HEK293T (cell line): Measurements from ENCODE around the gene CXCL1.

Experiments
- CTCF ChIA-PET: fragments of 350-600 bp; formaldehyde crosslinking; extraction: SDS; loops from one replicate; lab custom pipeline; 2021; ENCODE audit warnings: antibody characterized with exemption, inconsistent platforms; lab: Yijun Ruan, JAX
- POLR2A ChIA-PET: fragments of 350-600 bp; formaldehyde crosslinking; extraction: SDS; loops from one replicate; lab custom pipeline; 2020; ENCODE audit warnings: antibody characterized with exemption, inconsistent platforms; lab: Yijun Ruan, JAX
- DNase-seq: peaks from one replicate; pipeline ENCODE4 v3.0.0; 2012; ENCODE audit warnings: mixed read lengths; ENCODE audit errors: extremely low spot score
- ARNT ChIP-seq: fragments of 450-650 bp; IDR thresholded peaks from 2 replicates; pipeline ENCODE4 v1.6.1; 2017; ENCODE audit warnings: mild to moderate bottlenecking
- BHLHE40 ChIP-seq: fragments of 450-650 bp; IDR thresholded peaks from 2 replicates; pipeline ENCODE4 v1.6.1; 2016; ENCODE audit warnings: mild to moderate bottlenecking, moderate library complexity, borderline replicate concordance
- CTBP1 ChIP-seq: fragments of 450-650 bp; IDR thresholded peaks from 2 replicates; pipeline ENCODE4 v1.6.1; 2016; ENCODE audit warnings: borderline replicate concordance
- ELF4 ChIP-seq: fragments of 450-650 bp; IDR thresholded peaks from 2 replicates; pipeline ENCODE4 v1.6.1; 2017; ENCODE audit warnings: antibody characterized with exemption
- FOXA1 ChIP-seq: fragments of 450-650 bp; IDR thresholded peaks from 2 replicates; pipeline ENCODE4 v1.6.1; 2016; ENCODE audit warnings: mild to moderate bottlenecking
- FOXK2 ChIP-seq: fragments of 450-650 bp; IDR thresholded peaks from 2 replicates; pipeline ENCODE4 v1.6.1; 2016; ENCODE audit warnings: mild to moderate bottlenecking
- FOXM1 ChIP-seq: fragments of 450-650 bp; IDR thresholded peaks from 2 replicates; pipeline ENCODE4 v1.6.1; 2017; ENCODE audit warnings: mild to moderate bottlenecking, borderline replicate concordance
- HDGF ChIP-seq: fragments of 450-650 bp; IDR thresholded peaks from 2 replicates; pipeline ENCODE4 v1.6.1; 2017; ENCODE audit warnings: antibody characterized with exemption, borderline replicate concordance
- L3MBTL2 ChIP-seq: fragments of 450-650 bp; conservative IDR thresholded peaks from 2 replicates; pipeline ENCODE4 v1.6.1; 2016; ENCODE audit warnings: mild to moderate bottlenecking
- LEF1 ChIP-seq: fragments of 450-650 bp; IDR thresholded peaks from 2 replicates; pipeline ENCODE4 v1.6.1; 2017; ENCODE audit warnings: mild to moderate bottlenecking, borderline replicate concordance
- NFRKB ChIP-seq: fragments of 450-650 bp; IDR thresholded peaks from 2 replicates; pipeline ENCODE4 v1.6.1; 2016; ENCODE audit warnings: mild to moderate bottlenecking, moderate library complexity
- PKNOX1 ChIP-seq: fragments of 450-650 bp; IDR thresholded peaks from 2 replicates; pipeline ENCODE4 v1.6.1; 2016
- SP1 ChIP-seq: fragments of 450-650 bp; IDR thresholded peaks from 2 replicates; pipeline ENCODE4 v1.6.1; 2017
- SUZ12 ChIP-seq: fragments of 450-650 bp; IDR thresholded peaks from 2 replicates; pipeline ENCODE4 v1.6.1; 2016; ENCODE audit warnings: mild to moderate bottlenecking
- TARDBP ChIP-seq: fragments of 450-650 bp; IDR thresholded peaks from 2 replicates; pipeline ENCODE4 v1.6.1; 2016
- ZNF384 ChIP-seq: fragments of 450-650 bp; IDR thresholded peaks from 2 replicates; pipeline ENCODE4 v1.6.1; 2016

Gene CXCL1

GRCh38 chr4:73869130-73870055 is at the start of gene CXCL1:
Gene CXCL1, plus strand, starts transcription at chr4:73869393. Its CDS starts 78 bp downstream, at chr4:73869471.
- no peak for TF ChIP-seq HDGF
- TF ChIP-seq TARDBP = no peak
- TF ChIP-seq L3MBTL2 = no peak; the same call in 1 of the 2 replicates
- ChIA-PET POLR2A (no interaction called here), CTCF (interaction anchor here (0.5 to 0.8 kb wide), 2 partner anchors 10 kb away, joined by 3 to 4 read pairs; no protein-coding TSS in a partner anchor)
- DNase-seq = peak; percentile 36

GRCh38 chr4:73821325-73821724 is 47.9 kb upstream of the CXCL1 start:
- no peak for DNase-seq
- POLR2A ChIA-PET = no interaction called here
- TF ChIP-seq NFRKB (no peak), ARNT (no peak), FOXK2 (no peak), FOXM1 (no peak), ZNF384 (no peak), BHLHE40 (no peak), TARDBP (no peak), L3MBTL2 (no peak), CTBP1 (no peak), SP1 (no peak), PKNOX1 (no peak), FOXA1 (no peak), LEF1 (no peak)
- CTCF ChIA-PET = interaction anchor here (0.7 kb wide), 1 partner anchor 21 kb away, joined by 3 read pairs; no protein-coding TSS in a partner anchor

- no peak for DNase-seq
- POLR2A ChIA-PET = no interaction called here
- CTCF ChIA-PET = no interaction called here
- no peak for TF ChIP-seq ELF4
- no peak for TF ChIP-seq SUZ12
- TF ChIP-seq ARNT = no peak
- no peak for TF ChIP-seq ZNF384
- no peak for TF ChIP-seq LEF1
- TF ChIP-seq PKNOX1 = no peak
- TF ChIP-seq HDGF = no peak
- no peak for TF ChIP-seq FOXM1
- no peak for TF ChIP-seq FOXA1
- no peak for TF ChIP-seq SP1
- no peak for TF ChIP-seq TARDBP
- no peak for TF ChIP-seq CTBP1
- no peak for TF ChIP-seq BHLHE40
- no peak for TF ChIP-seq FOXK2
- TF ChIP-seq NFRKB = no peak
- TF ChIP-seq L3MBTL2 = no peak
Measured at GRCh38 chr4:73822389-73822788, 46.8 kb upstream of the CXCL1 start.

GRCh38 chr4:73822812-73823504 is 46.2 kb upstream of the CXCL1 start:
- ChIA-PET POLR2A (no interaction called here), CTCF (no interaction called here)
- DNase-seq = no peak
- TF ChIP-seq NFRKB (no peak), ZNF384 (no peak), FOXA1 (no peak), FOXM1 (no peak), ARNT (no peak), SP1 (no peak), CTBP1 (no peak), FOXK2 (no peak), SUZ12 (no peak), HDGF (no peak), ELF4 (no peak), LEF1 (no peak), L3MBTL2 (no peak), PKNOX1 (no peak), TARDBP (no peak), BHLHE40 (no peak)

- CTCF ChIA-PET = no interaction called here
- no peak for DNase-seq
- TF ChIP-seq CTBP1 = no peak
- TF ChIP-seq HDGF = no peak
- TF ChIP-seq ELF4 = no peak
- no peak for TF ChIP-seq TARDBP
- TF ChIP-seq FOXK2 = no peak
- no peak for TF ChIP-seq LEF1
- POLR2A ChIA-PET = no interaction called here
Measured at GRCh38 chr4:73823760-73824159, 45.4 kb upstream of the CXCL1 start.

- DNase-seq = no peak
- CTCF ChIA-PET = no interaction called here
- TF ChIP-seq PKNOX1 = no peak
- TF ChIP-seq SP1 = no peak
- POLR2A ChIA-PET = no interaction called here
Measured at GRCh38 chr4:73828956-73829355, 40.2 kb upstream of the CXCL1 start.
